Left lobe of liver (tissue), 2 donors: Measurements from ENCODE around the gene ISCA2. TPM values are rescaled to one million over a fixed set of nuclear protein-coding genes. Genes with fewer than 3 reads are reported as not detected.
A peak's percentile ranks its signal among the peaks of the same experiment; 100 is the strongest.
"Not testable (repeated sequence)": the region's sequence is repeated elsewhere in the genome, so short reads cannot be mapped to it uniquely, and the experiment has no call there.

Experiments used
- ATAC-seq: fragments of 200-7000 bp; cut with Tn5 transposase; one replicate; pipeline ENCODE4 v1.9.1; 2020; ENCODE audit warnings: mild to moderate bottlenecking, moderate library complexity
- DNase-seq: peaks from one replicate; pipeline ENCODE4 v3.0.0-alpha.2; 2020; ENCODE audit warnings: low spot score
- total RNA-seq: library from RNA; stranded (reverse); gene quantifications from one replicate; pipeline ENCODE4 v1.2.1, GENCODE V29; 2021
- donor health status: DM: no; HTN: no; CAD: no; lungs with moderate emphysema.
- donor health status: DM: no; HTN: yes; CAD: no.

ISCA2 gene
- 10.0 TPM for total RNA-seq

- ATAC-seq (peak; percentile 92), DNase-seq (peak; percentile 100)
Measured at GRCh38 chr14:74493343-74494261, at the start of gene ISCA2. Gene ISCA2, plus strand, starts transcription at chr14:74493765. Its CDS starts 10 bp downstream, at chr14:74493775.

GRCh38 chr14:74444866-74445265, 48.7 kb upstream of the ISCA2 start:
- DNase-seq, result no peak
- ATAC-seq, result no peak

- DNase-seq, ATAC-seq: not testable (repeated sequence)
Measured at GRCh38 chr14:74454397-74454796, 39.2 kb upstream of the ISCA2 start.

- ATAC-seq, result no peak
- DNase-seq, result peak; percentile 10
Measured at GRCh38 chr14:74456684-74457564, 36.6 kb upstream of the ISCA2 start.

- no peak for DNase-seq
- ATAC-seq, result no peak
Measured at GRCh38 chr14:74457565-74457895, 36.0 kb upstream of the ISCA2 start.

GRCh38 chr14:74459289-74459946, 34.1 kb upstream of the ISCA2 start:
- DNase-seq (peak; percentile 39), ATAC-seq (peak; percentile 49)

- DNase-seq, result peak; percentile 23
- ATAC-seq, result no peak
Measured at GRCh38 chr14:74459976-74460375, 33.6 kb upstream of the ISCA2 start.

GRCh38 chr14:74462993-74463392, 30.6 kb upstream of the ISCA2 start:
- ATAC-seq, result no peak
- no peak for DNase-seq

GRCh38 chr14:74463697-74464096, 29.9 kb upstream of the ISCA2 start:
- DNase-seq (no peak), ATAC-seq (no peak)

- ATAC-seq, result no peak
- no peak for DNase-seq
Measured at GRCh38 chr14:74464785-74465184, 28.8 kb upstream of the ISCA2 start.

GRCh38 chr14:74465335-74465734, 28.2 kb upstream of the ISCA2 start:
- no peak for ATAC-seq
- DNase-seq, result no peak

GRCh38 chr14:74468513-74468912, 25.1 kb upstream of the ISCA2 start:
- ATAC-seq, result no peak
- no peak for DNase-seq

GRCh38 chr14:74469548-74470518, 23.7 kb upstream of the ISCA2 start:
- ATAC-seq (no peak), DNase-seq (no peak)

- no peak for DNase-seq
- ATAC-seq, result no peak
Measured at GRCh38 chr14:74472601-74473000, 21.0 kb upstream of the ISCA2 start.

- no peak for DNase-seq
- ATAC-seq, result no peak
Measured at GRCh38 chr14:74474376-74474775, 19.2 kb upstream of the ISCA2 start.

- ATAC-seq (no peak), DNase-seq (no peak)
Measured at GRCh38 chr14:74475678-74476077, 17.9 kb upstream of the ISCA2 start.

GRCh38 chr14:74476107-74476506, 17.5 kb upstream of the ISCA2 start:
- DNase-seq, result no peak
- no peak for ATAC-seq

- no peak for DNase-seq
- no peak for ATAC-seq
Measured at GRCh38 chr14:74476607-74477006, 17.0 kb upstream of the ISCA2 start.

- no peak for DNase-seq
- ATAC-seq, result peak; percentile 86
Measured at GRCh38 chr14:74478996-74479635, 14.4 kb upstream of the ISCA2 start.

- ATAC-seq (no peak), DNase-seq (no peak)
Measured at GRCh38 chr14:74480046-74480445, 13.5 kb upstream of the ISCA2 start.
